Measurements from ENCODE around the gene LPO.

The LPO gene

DNA sequence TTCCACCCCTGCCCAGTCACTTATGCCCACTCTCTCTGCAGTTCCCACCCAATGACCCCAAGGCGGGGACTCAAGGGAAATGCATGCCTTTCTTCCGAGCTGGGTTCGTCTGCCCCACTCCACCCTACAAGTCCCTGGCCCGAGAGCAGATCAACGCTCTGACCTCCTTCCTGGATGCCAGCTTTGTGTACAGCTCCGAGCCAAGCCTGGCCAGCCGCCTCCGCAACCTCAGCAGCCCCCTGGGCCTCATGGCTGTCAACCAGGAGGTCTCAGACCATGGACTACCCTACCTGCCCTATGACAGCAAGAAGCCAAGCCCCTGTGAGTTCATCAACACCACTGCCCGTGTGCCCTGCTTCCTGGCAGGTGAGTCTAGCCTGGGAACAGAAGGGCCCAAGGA lies 13.8 kb downstream of the LPO start:
- TF ChIP-seq FOXP2 (optimal IDR thresholded peaks at IDR 0.05; ENCODE audit: borderline replicate concordance, extremely low read depth, extremely low read length, insufficient read depth) = no peak
- TF ChIP-seq POLR2AphosphoS5 (IDR thresholded peaks at IDR 0.05; ENCODE audit: low read depth, low read length) = no peak
- TF ChIP-seq, protein P1, sequence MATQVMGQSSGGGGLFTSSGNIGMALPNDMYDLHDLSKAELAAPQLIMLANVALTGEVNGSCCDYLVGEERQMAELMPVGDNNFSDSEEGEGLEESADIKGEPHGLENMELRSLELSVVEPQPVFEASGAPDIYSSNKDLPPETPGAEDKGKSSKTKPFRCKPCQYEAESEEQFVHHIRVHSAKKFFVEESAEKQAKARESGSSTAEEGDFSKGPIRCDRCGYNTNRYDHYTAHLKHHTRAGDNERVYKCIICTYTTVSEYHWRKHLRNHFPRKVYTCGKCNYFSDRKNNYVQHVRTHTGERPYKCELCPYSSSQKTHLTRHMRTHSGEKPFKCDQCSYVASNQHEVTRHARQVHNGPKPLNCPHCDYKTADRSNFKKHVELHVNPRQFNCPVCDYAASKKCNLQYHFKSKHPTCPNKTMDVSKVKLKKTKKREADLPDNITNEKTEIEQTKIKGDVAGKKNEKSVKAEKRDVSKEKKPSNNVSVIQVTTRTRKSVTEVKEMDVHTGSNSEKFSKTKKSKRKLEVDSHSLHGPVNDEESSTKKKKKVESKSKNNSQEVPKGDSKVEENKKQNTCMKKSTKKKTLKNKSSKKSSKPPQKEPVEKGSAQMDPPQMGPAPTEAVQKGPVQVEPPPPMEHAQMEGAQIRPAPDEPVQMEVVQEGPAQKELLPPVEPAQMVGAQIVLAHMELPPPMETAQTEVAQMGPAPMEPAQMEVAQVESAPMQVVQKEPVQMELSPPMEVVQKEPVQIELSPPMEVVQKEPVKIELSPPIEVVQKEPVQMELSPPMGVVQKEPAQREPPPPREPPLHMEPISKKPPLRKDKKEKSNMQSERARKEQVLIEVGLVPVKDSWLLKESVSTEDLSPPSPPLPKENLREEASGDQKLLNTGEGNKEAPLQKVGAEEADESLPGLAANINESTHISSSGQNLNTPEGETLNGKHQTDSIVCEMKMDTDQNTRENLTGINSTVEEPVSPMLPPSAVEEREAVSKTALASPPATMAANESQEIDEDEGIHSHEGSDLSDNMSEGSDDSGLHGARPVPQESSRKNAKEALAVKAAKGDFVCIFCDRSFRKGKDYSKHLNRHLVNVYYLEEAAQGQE (IDR thresholded peaks at IDR 0.05; ENCODE audit: insufficient read depth in 1 of 2, low read depth in 2 of 2, low read length in 2 of 2) = no peak
- TF ChIP-seq TAF1 (IDR thresholded peaks at IDR 0.05; ENCODE audit: borderline replicate concordance, insufficient read depth, low read length) = no peak
- no peak for TF ChIP-seq SIN3A (IDR thresholded peaks at IDR 0.05; ENCODE audit: borderline replicate concordance, insufficient read depth, low read length)

DNA sequence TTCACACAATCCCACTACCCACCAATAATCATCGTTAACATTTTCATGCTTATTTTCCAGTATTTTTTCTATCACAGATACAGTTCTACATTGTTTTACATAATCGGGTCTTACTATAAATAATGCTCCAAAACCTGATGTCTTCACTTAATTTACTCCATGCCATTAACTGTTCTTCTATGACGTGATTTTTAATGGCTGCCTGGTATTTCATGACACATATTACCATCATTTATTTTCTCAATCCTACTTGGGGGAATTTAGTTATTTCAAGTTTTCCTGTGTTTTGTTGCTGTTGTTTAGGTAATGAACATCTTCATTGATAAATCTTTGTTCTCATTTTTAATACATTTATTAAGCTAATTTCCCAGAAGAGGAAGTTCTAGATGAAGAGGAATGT lies 14.7 kb downstream of the LPO start:
- TF ChIP-seq, protein P1 (IDR thresholded peaks at IDR 0.05; ENCODE audit: insufficient read depth in 1 of 2, low read depth in 2 of 2, low read length in 2 of 2) = no peak
- no peak for TF ChIP-seq SIN3A (IDR thresholded peaks at IDR 0.05; ENCODE audit: borderline replicate concordance, insufficient read depth, low read length)
- TF ChIP-seq POLR2AphosphoS5 (IDR thresholded peaks at IDR 0.05; ENCODE audit: low read depth, low read length) = no peak

DNA sequence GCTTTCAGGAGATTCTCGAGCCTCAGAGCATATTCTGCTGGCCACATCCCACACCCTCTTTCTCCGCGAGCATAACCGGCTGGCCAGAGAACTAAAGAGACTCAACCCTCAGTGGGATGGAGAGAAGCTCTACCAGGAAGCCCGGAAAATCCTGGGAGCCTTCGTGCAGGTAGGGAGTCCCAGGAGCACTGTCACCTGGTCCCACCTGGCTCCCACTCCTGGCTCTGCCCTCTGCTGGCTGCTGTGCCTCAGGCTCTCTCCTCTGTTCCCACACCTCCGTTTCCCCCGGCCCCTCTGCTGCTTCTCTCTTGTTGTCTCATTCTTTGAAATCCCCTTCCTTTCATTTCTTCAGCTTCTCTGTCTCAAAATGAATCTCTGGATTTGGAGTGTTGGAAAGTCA lies 16.4 kb downstream of the LPO start:
- no peak for TF ChIP-seq SIN3A (IDR thresholded peaks at IDR 0.05; ENCODE audit: borderline replicate concordance, insufficient read depth, low read length)
- TF ChIP-seq, protein P1 (IDR thresholded peaks at IDR 0.05; ENCODE audit: insufficient read depth in 1 of 2, low read depth in 2 of 2, low read length in 2 of 2) = no peak
- TF ChIP-seq POLR2AphosphoS5 (IDR thresholded peaks at IDR 0.05; ENCODE audit: low read depth, low read length) = no peak
- TF ChIP-seq TAF1 (IDR thresholded peaks at IDR 0.05; ENCODE audit: borderline replicate concordance, insufficient read depth, low read length) = no peak
- TF ChIP-seq FOXP2 (optimal IDR thresholded peaks at IDR 0.05; ENCODE audit: borderline replicate concordance, extremely low read depth, extremely low read length, insufficient read depth) = no peak

DNA sequence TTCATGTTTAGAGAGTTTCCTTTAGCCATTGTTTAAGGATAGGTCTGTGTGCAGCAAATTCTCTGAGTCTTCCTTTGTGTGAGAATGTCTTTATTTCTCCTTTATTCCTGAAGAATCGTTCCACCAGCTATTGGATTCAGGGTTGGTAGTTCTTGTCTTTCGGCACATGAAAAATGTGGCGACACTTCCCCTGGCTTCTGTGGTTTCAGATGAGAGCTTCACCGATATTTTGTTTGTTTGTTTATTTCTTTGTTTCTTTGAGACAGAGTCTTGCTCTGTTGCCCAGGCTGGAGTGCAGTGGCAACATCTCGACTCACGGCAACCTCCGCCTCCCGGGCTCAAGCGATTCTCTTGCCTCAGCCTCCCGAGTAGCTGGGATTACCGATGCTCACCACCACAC lies 23.8 kb downstream of the LPO start:
- no peak for TF ChIP-seq POLR2AphosphoS5 (IDR thresholded peaks at IDR 0.05; ENCODE audit: low read depth, low read length)
- TF ChIP-seq TAF1 (IDR thresholded peaks at IDR 0.05; ENCODE audit: borderline replicate concordance, insufficient read depth, low read length) = no peak
- TF ChIP-seq FOXP2 (optimal IDR thresholded peaks at IDR 0.05; ENCODE audit: borderline replicate concordance, extremely low read depth, extremely low read length, insufficient read depth) = no peak
- TF ChIP-seq, protein P1 (IDR thresholded peaks at IDR 0.05; ENCODE audit: insufficient read depth in 1 of 2, low read depth in 2 of 2, low read length in 2 of 2) = no peak
- TF ChIP-seq SIN3A (IDR thresholded peaks at IDR 0.05; ENCODE audit: borderline replicate concordance, insufficient read depth, low read length) = no peak

DNA sequence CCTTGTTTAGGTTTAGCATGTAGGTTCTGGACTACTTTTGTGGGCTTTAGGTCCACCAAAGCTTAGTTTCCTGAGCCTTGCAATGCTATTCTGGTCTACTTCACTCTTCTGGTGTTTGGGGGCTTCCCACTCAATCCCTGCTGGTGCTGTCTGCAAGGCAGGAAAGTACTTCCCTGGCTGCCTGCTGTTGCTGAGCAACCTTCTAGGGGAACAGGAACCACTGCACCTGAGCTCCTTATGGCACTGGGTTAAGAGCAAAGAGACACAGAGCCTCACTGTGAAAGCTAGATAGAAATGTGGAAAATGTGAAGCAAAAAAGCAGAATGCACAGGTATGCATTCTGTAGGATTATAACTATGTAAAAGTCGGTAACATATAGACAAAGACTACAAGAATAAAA lies 25.4 kb downstream of the LPO start:
- TF ChIP-seq, protein P1 (IDR thresholded peaks at IDR 0.05; ENCODE audit: insufficient read depth in 1 of 2, low read depth in 2 of 2, low read length in 2 of 2) = no peak
- TF ChIP-seq SIN3A (IDR thresholded peaks at IDR 0.05; ENCODE audit: borderline replicate concordance, insufficient read depth, low read length) (no peak), POLR2AphosphoS5 (IDR thresholded peaks at IDR 0.05; ENCODE audit: low read depth, low read length) (no peak), TAF1 (IDR thresholded peaks at IDR 0.05; ENCODE audit: borderline replicate concordance, insufficient read depth, low read length) (no peak), FOXP2 (optimal IDR thresholded peaks at IDR 0.05; ENCODE audit: borderline replicate concordance, extremely low read depth, extremely low read length, insufficient read depth) (no peak)

Data from PFSK-1 (cell line).